WTC11 (cell line): ENCODE data around the gene PBX3. TPM values are rescaled to one million over a fixed set of nuclear protein-coding genes. Genes with fewer than 3 reads are reported as not detected.

ENCODE experiments used
- ATAC-seq: fragments of 200-7000 bp; cut with Tn5 transposase; 2 replicates; pipeline ENCODE4 v1.10.0; 2021; ENCODE audit warnings: mild to moderate bottlenecking, moderate library complexity
- CTCF ChIA-PET: fragments of 300-600 bp; sonication (Branson Sonifier 250); formaldehyde crosslinking; loops from one replicate; lab custom pipeline; 2021; ENCODE audit warnings: antibody characterized with exemption; lab: Charles Lee
- POLR2A ChIA-PET: fragments of 350-600 bp; sonication (Branson Sonifier 250); formaldehyde crosslinking; loops from one replicate; lab custom pipeline; 2021; ENCODE audit warnings: antibody characterized with exemption; lab: Charles Lee
- DNase-seq: peaks from one replicate; pipeline ENCODE4 v3.0.0; 2021; ENCODE audit warnings: low spot score
- H3K27ac Mint-ChIP-seq: 2 replicates; pipeline ENCODE4 v1.8.0; 2021; ENCODE audit warnings: mixed read lengths
- H3K27me3 Mint-ChIP-seq: 2 replicates; pipeline ENCODE4 v1.8.0; 2021; ENCODE audit warnings: low read depth, mild to moderate bottlenecking, moderate library complexity, mixed read lengths
- H3K36me3 Mint-ChIP-seq: 2 replicates; pipeline ENCODE4 v1.8.0; 2021; ENCODE audit warnings: mixed read lengths
- H3K4me1 Mint-ChIP-seq: 2 replicates; pipeline ENCODE4 v1.8.0; 2022; ENCODE audit warnings: mixed read lengths
- H3K4me3 Mint-ChIP-seq: 2 replicates; pipeline ENCODE4 v1.8.0; 2021; ENCODE audit warnings: mild to moderate bottlenecking, moderate library complexity, mixed read lengths
- H3K9me3 Mint-ChIP-seq: 2 replicates; pipeline ENCODE4 v1.8.0; 2021; ENCODE audit warnings: mixed read lengths
- ATF2 ChIP-seq: sonication (generic); formaldehyde crosslinking; IDR thresholded peaks from 2 replicates; pipeline ENCODE4 v1.8.1; 2022; ENCODE audit warnings: low read depth, missing genetic modification reagents, borderline replicate concordance
- CBFB ChIP-seq: sonication (generic); formaldehyde crosslinking; IDR thresholded peaks from 2 replicates; pipeline ENCODE4 v1.8.1; 2022; ENCODE audit warnings: mild to moderate bottlenecking, low read depth, missing genetic modification reagents
- CREB1 ChIP-seq: sonication (generic); formaldehyde crosslinking; IDR thresholded peaks from 2 replicates; pipeline ENCODE4 v1.8.0; 2023; ENCODE audit warnings: mild to moderate bottlenecking, missing genetic modification reagents
- E2F4 ChIP-seq: sonication (generic); formaldehyde crosslinking; IDR thresholded peaks from 2 replicates; pipeline ENCODE4 v1.8.1; 2022; ENCODE audit warnings: low read depth, mild to moderate bottlenecking, moderate library complexity, missing genetic modification reagents, borderline replicate concordance
- ELF4 ChIP-seq: sonication (generic); formaldehyde crosslinking; IDR thresholded peaks from 2 replicates; pipeline ENCODE4 v1.8.1; 2022; ENCODE audit warnings: low read depth, mild to moderate bottlenecking, moderate library complexity, missing genetic modification reagents
- EMX1 ChIP-seq: fragments of 250-450 bp; sonication (Bioruptor Pico); IDR thresholded peaks from 2 replicates; pipeline ENCODE4 v1.8.0; 2021; ENCODE audit warnings: mild to moderate bottlenecking
- GABPB1 ChIP-seq: sonication (generic); formaldehyde crosslinking; IDR thresholded peaks from 2 replicates; pipeline ENCODE4 v1.8.1; 2023; ENCODE audit warnings: mild to moderate bottlenecking, missing genetic modification reagents
- KAT7 ChIP-seq: sonication (generic); formaldehyde crosslinking; IDR thresholded peaks from 2 replicates; pipeline ENCODE4 v1.8.1; 2023; ENCODE audit warnings: missing genetic modification reagents, mild to moderate bottlenecking, borderline replicate concordance
- MAX ChIP-seq: sonication (generic); formaldehyde crosslinking; IDR thresholded peaks from 2 replicates; pipeline ENCODE4 v1.8.0; 2022; ENCODE audit warnings: mild to moderate bottlenecking, missing genetic modification reagents
- MLX ChIP-seq: sonication (generic); formaldehyde crosslinking; IDR thresholded peaks from 2 replicates; pipeline ENCODE4 v1.8.1; 2023; ENCODE audit warnings: mild to moderate bottlenecking, missing genetic modification reagents, moderate library complexity
- MYBL2 ChIP-seq: sonication (generic); formaldehyde crosslinking; IDR thresholded peaks from 2 replicates; pipeline ENCODE4 v1.8.1; 2023; ENCODE audit warnings: mild to moderate bottlenecking, moderate library complexity, missing genetic modification reagents
- NFE2L1 ChIP-seq: sonication (generic); formaldehyde crosslinking; IDR thresholded peaks from 2 replicates; pipeline ENCODE4 v1.8.1; 2023; ENCODE audit warnings: missing genetic modification reagents
- NR1H2 ChIP-seq: sonication (generic); formaldehyde crosslinking; IDR thresholded peaks from 2 replicates; pipeline ENCODE4 v1.9.0; 2021; ENCODE audit warnings: mild to moderate bottlenecking, moderate library complexity, missing genetic modification reagents
- OVOL2 ChIP-seq: fragments of 250-450 bp; sonication (Bioruptor Pico); IDR thresholded peaks from 2 replicates; pipeline ENCODE4 v1.9.0; 2021; ENCODE audit warnings: mild to moderate bottlenecking, borderline replicate concordance
- PRDM15 ChIP-seq: sonication (generic); formaldehyde crosslinking; IDR thresholded peaks from 2 replicates; pipeline ENCODE4 v1.8.0; 2022; ENCODE audit warnings: missing genetic modification reagents
- SMAD3 ChIP-seq: sonication (generic); formaldehyde crosslinking; IDR thresholded peaks from 2 replicates; pipeline ENCODE4 v1.8.0; 2022; ENCODE audit warnings: missing genetic modification reagents, mild to moderate bottlenecking, borderline replicate concordance
- SP1 ChIP-seq: sonication (generic); formaldehyde crosslinking; conservative IDR thresholded peaks from 2 replicates; pipeline ENCODE4 v1.8.1; 2022; ENCODE audit warnings: missing genetic modification reagents
- STAT6 ChIP-seq: sonication (generic); formaldehyde crosslinking; conservative IDR thresholded peaks from 2 replicates; pipeline ENCODE4 v1.8.1; 2023; ENCODE audit warnings: mild to moderate bottlenecking, low read depth, missing genetic modification reagents, moderate library complexity
- ZNF138 ChIP-seq: sonication (generic); formaldehyde crosslinking; conservative IDR thresholded peaks from 2 replicates; pipeline ENCODE4 v1.8.1; 2022; ENCODE audit warnings: mild to moderate bottlenecking, moderate library complexity, missing genetic modification reagents
- ZNF317 ChIP-seq: sonication (generic); formaldehyde crosslinking; IDR thresholded peaks from 2 replicates; pipeline ENCODE4 v1.8.1; 2023; ENCODE audit warnings: low read depth, mild to moderate bottlenecking, moderate library complexity, missing genetic modification reagents, borderline replicate concordance
- total RNA-seq: library from RNA; stranded (reverse); gene quantifications from 3 replicates; pipeline ENCODE4 v1.2.3, GENCODE V29; 2021

PBX3 gene
- total RNA-seq, 1 experiment from 2014 or later: 48.5 TPM

GRCh38 chr9:126001581-126002225 is 254.5 kb downstream of the PBX3 start:
- no peak for ATAC-seq
- POLR2A ChIA-PET: no interaction called here
- CTCF ChIA-PET: no interaction called here
- Mint-ChIP-seq H3K4me3 (no peak overlapping the region), H3K9me3 (peaks cover 3% of the 10 kb centered on the region; the same call in 1 of the 2 replicates), H3K27me3 (no peaks in the 10 kb centered on the region), H3K27ac (no peak overlapping the region; the same call in 1 of the 2 replicates), H3K4me1 (0 out of 2 replicates have a peak, but pooled peaks cover 4% of the 10 kb centered on the region), H3K36me3 (no peaks in the 10 kb centered on the region)
- no peak for TF ChIP-seq CREB1 (CRISPR knock-in tag)
- TF ChIP-seq CBFB (CRISPR knock-in tag): no peak
- TF ChIP-seq E2F4 (CRISPR knock-in tag): no peak
- no peak for TF ChIP-seq ATF2 (CRISPR knock-in tag)
- no peak for TF ChIP-seq STAT6 (CRISPR knock-in tag)
- no peak for TF ChIP-seq SMAD3 (CRISPR knock-in tag)
- TF ChIP-seq ELF4: no peak
- TF ChIP-seq GABPB1 (CRISPR knock-in tag): no peak
- no peak for TF ChIP-seq OVOL2 (CRISPR knock-in tag)
- no peak for TF ChIP-seq MYBL2 (CRISPR knock-in tag)
- no peak for TF ChIP-seq MAX
- DNase-seq: no peak

- POLR2A ChIA-PET: no interaction called here
Observed at GRCh38 chr9:126002476-126003350, 255.5 kb downstream of the PBX3 start.

More at GRCh38 chr9:126002476-126003350, 255.5 kb downstream of the PBX3 start:
- CTCF ChIA-PET: no interaction called here
- Mint-ChIP-seq H3K4me1 (0 out of 2 replicates have a peak, but pooled peaks cover 4% of the 10 kb centered on the region), H3K27me3 (no peaks in the 10 kb centered on the region), H3K27ac (no peak overlapping the region), H3K9me3 (peaks cover 12% of the 10 kb centered on the region), H3K4me3 (no peak overlapping the region), H3K36me3 (0 out of 2 replicates have a peak, but pooled peaks cover under 1% of the 10 kb centered on the region)
- DNase-seq (no peak), ATAC-seq (no peak)
- TF ChIP-seq SP1 (CRISPR knock-in tag) (no peak), NR1H2 (CRISPR knock-in tag) (no peak), PRDM15 (CRISPR knock-in tag) (no peak), ZNF317 (CRISPR knock-in tag) (no peak), ZNF138 (CRISPR knock-in tag) (no peak), MLX (CRISPR knock-in tag) (no peak), KAT7 (CRISPR knock-in tag) (no peak), NFE2L1 (CRISPR knock-in tag) (no peak), EMX1 (CRISPR knock-in tag) (no peak)
